ENCODE data around the gene G6PC3.

GRCh38 chr17:44049294-44050060 lies 21.1 kb upstream of the G6PC3 start:
- TF ChIP-seq CTCF (IDR thresholded peaks at IDR 0.05) (no peak), POLR2A (IDR thresholded peaks at IDR 0.05) (no peak)

Measured in thyroid gland (tissue), 4 donors.